Panc1 (cell line): ENCODE results near the gene HAGHL.

Experiments
- POLR2AphosphoS5 ChIP-seq: IDR thresholded peaks from 2 replicates; pipeline ENCODE4 v1.6.1; 2012; ENCODE audit warnings: mild to moderate bottlenecking, low read depth, low read length, moderate library complexity
- SIN3A ChIP-seq: IDR thresholded peaks from 2 replicates; pipeline ENCODE4 v1.6.1; 2012; ENCODE audit warnings: low read depth, mild to moderate bottlenecking, low read length, moderate library complexity, borderline replicate concordance; ENCODE audit not compliant: insufficient read depth

GRCh38 chr16:774086-775001, 47.4 kb downstream of the HAGHL start:
- TF ChIP-seq POLR2AphosphoS5 (no peak), SIN3A (no peak)
